OCI-LY1 (cell line): ENCODE data around the gene PAWR.

Source experiments
- CTCF ChIP-seq: fragments of 200-600 bp; sonication (generic), shearing (Covaris generic); IDR thresholded peaks from 2 replicates; pipeline ENCODE4 v1.5.1; 2017; ENCODE audit warnings: mild to moderate bottlenecking, antibody characterized with exemption, low read length, moderate library complexity, mixed read lengths
- EZH2 ChIP-seq: fragments of 200-600 bp; sonication (generic), shearing (Covaris generic); IDR thresholded peaks from 2 replicates; pipeline ENCODE4 v1.8.0; 2017; ENCODE audit warnings: borderline replicate concordance, mixed run types, mild to moderate bottlenecking, antibody characterized with exemption, low read length, moderate library complexity, mixed read lengths

GRCh38 chr12:79682593-79682992 is 8.2 kb downstream of the PAWR start:
- TF ChIP-seq CTCF (no peak), EZH2 (no peak)
